Fibroblast of mammary gland (primary cell): ENCODE results near the gene CEP350.

Experiments
- DNase-seq: peaks from one replicate; pipeline ENCODE4 v3.0.0-alpha.2; 2010; ENCODE audit warnings: low read depth
- H3K4me3 ChIP-seq: 2 replicates; pipeline ENCODE4 v1.5.1; 2011; ENCODE audit warnings: low read depth, mild to moderate bottlenecking, low read length, moderate library complexity; ENCODE audit not compliant: control insufficient read depth
- CTCF ChIP-seq: conservative IDR thresholded peaks from 2 replicates; pipeline ENCODE4 v1.5.1; 2011; ENCODE audit warnings: low read depth, low read length, inconsistent platforms; ENCODE audit not compliant: control insufficient read depth, insufficient read depth

Gene CEP350

GRCh38 chr1:180092931-180093650 is 138.5 kb downstream of the CEP350 start:
- TF ChIP-seq CTCF, result no peak
- H3K4me3 ChIP-seq, result no peak overlapping the region
- DNase-seq, result peak; percentile 8

DNA sequence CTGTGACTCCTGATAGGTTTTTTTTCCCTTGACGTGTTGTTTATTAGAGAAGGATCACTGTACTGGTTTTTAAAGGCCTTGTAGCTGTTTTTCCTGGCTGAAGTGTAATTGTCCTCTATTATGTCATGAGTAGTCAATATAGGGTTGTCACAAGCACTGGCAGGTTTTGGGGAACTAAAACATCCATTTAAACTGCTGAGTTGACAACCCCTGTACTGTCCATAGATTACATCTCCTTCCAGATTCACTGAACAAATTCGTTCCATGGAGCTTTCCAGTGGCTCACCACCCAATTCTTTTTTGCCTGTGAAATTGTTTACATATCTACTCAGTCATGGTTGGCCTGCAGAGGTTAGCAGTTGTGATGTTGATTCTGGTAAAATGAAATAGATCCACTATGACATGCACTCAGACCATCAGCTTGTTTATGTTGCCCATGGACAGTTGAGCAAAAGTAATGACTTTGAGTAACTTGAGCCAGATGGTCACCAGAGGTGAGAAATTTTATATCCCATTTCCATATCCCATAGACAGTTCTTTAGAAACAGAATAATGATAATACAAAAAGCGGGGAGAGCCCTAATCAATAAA is 140.2 kb downstream of the CEP350 start:
- H3K4me3 ChIP-seq, result no peak overlapping the region
- DNase-seq, result no peak
- no peak for TF ChIP-seq CTCF

- no peak for TF ChIP-seq CTCF
- no peak for DNase-seq
Measured at GRCh38 chr1:180096584-180097325, 142.1 kb downstream of the CEP350 start.

GRCh38 chr1:180097326-180097605 is 142.7 kb downstream of the CEP350 start:
- no peak for TF ChIP-seq CTCF
- no peak overlapping the region for H3K4me3 ChIP-seq
- DNase-seq, result no peak

More at GRCh38 chr1:180096584-180097325, 142.1 kb downstream of the CEP350 start:
- no peak overlapping the region for H3K4me3 ChIP-seq

DNA sequence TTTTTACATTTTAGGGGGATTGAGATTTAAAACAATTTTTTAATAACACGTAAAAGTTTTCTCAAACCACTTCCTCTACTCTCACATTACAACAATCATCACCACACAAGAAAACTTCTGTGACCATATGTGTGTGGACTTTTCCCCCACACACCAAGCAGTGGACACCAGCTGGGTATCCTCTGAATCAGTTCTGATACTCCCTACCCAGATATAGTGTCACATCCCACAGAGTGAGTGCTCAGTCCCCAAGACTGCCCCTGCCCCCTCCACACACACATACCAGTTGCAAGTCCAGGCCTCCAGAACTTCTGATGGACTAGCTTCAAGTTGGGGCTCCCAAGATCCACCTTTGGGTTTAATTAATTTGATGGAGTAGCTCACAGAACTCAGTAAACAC is 146.8 kb downstream of the CEP350 start:
- TF ChIP-seq CTCF, result no peak
- H3K4me3 ChIP-seq, result no peak overlapping the region
- DNase-seq, result no peak

- TF ChIP-seq CTCF, result no peak
- H3K4me3 ChIP-seq, result no peak overlapping the region
- DNase-seq, result no peak
Measured at GRCh38 chr1:180103819-180104218, 149.2 kb downstream of the CEP350 start.
